T-cell (primary cell): ENCODE measurements around the gene TOX3. TPM values are rescaled to one million over a fixed set of nuclear protein-coding genes. Genes with fewer than 3 reads are reported as not detected.

ENCODE experiments used
- ATAC-seq, 4 experiments: fragments of 200-7000 bp in 3 of 4; fragments of 150-1000 bp in 1 of 4; cut with Tn5 transposase; replicated peaks in 1 of 4; 1 replicate in 3 of 4; 2 replicates in 1 of 4; pipeline ENCODE4 v1.10.0; 2021; ENCODE audit warnings: moderate library complexity in 3 of 4, mild to moderate bottlenecking in 2 of 4, moderate number of reproducible peaks in 1 of 4
- CTCF ChIA-PET, 2 donors: fragments of 300-600 bp; sonication (Branson Sonifier 250); formaldehyde crosslinking; loops; one replicate each; lab custom pipeline; 2022; ENCODE audit warnings: antibody characterized with exemption in 2 of 2; lab: Charles Lee
- POLR2A ChIA-PET, 2 donors: fragments of 300-600 bp; sonication (Branson Sonifier 250); formaldehyde crosslinking; loops; one replicate each; lab custom pipeline; 2022; ENCODE audit warnings: antibody characterized with exemption in 2 of 2; lab: Charles Lee
- DNase-seq, 35 experiments: peaks; one replicate each; pipeline versions ENCODE4 v3.0.0 to v3.0.0-alpha.2; 2013 to 2023
- H3K27ac ChIP-seq: one replicate; pipeline ENCODE4 v1.5.1; 2013; ENCODE audit warnings: low read length
- H3K27me3 ChIP-seq, 2 experiments: replicated peaks in 1 of 2; 1 replicate in 1 of 2; 2 replicates in 1 of 2; pipeline versions ENCODE4 v1.6.1 to v1.7.0; 2013; ENCODE audit warnings: low read length in 1 of 2, mixed read lengths in 1 of 2; ENCODE audit not compliant: control insufficient read depth in 2 of 2, insufficient read depth in 2 of 2; ENCODE audit errors: extremely low read depth in 1 of 2
- H3K36me3 ChIP-seq, 2 donors: 1 replicate in 1 of 2; 2 replicates in 1 of 2; pipeline versions ENCODE4 v1.6.1 to v1.7.0; 2013; ENCODE audit warnings: low read length in 1 of 2; ENCODE audit not compliant: control insufficient read depth in 2 of 2, insufficient read depth in 1 of 2; ENCODE audit errors: extremely low read depth in 1 of 2
- H3K4me1 ChIP-seq, 2 experiments: 1 replicate in 1 of 2; 2 replicates in 1 of 2; pipeline versions ENCODE4 v1.6.1 to v1.7.0; 2013; ENCODE audit warnings: low read length in 2 of 2, mixed read lengths in 1 of 2; ENCODE audit not compliant: insufficient read depth in 2 of 2, control insufficient read depth in 1 of 2; ENCODE audit errors: extremely low read depth in 1 of 2
- H3K4me3 ChIP-seq, 2 donors: 1 replicate in 1 of 2; 2 replicates in 1 of 2; pipeline versions ENCODE4 v1.5.1 to v1.7.0; 2013; ENCODE audit warnings: mild to moderate bottlenecking in 2 of 2, low read length in 1 of 2, moderate library complexity in 1 of 2; ENCODE audit not compliant: control insufficient read depth in 1 of 2; ENCODE audit errors: extremely low read depth in 1 of 2
- H3K9me3 ChIP-seq: 2 replicates; pipeline ENCODE4 v1.7.0; 2013
- H3K27ac Mint-ChIP-seq, 2 donors: one replicate each; pipeline ENCODE4 v1.8.0; 2020 to 2021; ENCODE audit warnings: mild to moderate bottlenecking in 2 of 2, mixed read lengths in 2 of 2
- H3K27me3 Mint-ChIP-seq, 2 donors: one replicate each; pipeline ENCODE4 v1.8.0; 2021 to 2022; ENCODE audit warnings: mixed read lengths in 2 of 2
- H3K36me3 Mint-ChIP-seq: one replicate; pipeline ENCODE4 v1.8.0; 2021; ENCODE audit warnings: mixed read lengths
- H3K4me1 Mint-ChIP-seq, 3 donors: one replicate each; pipeline ENCODE4 v1.8.0; 2020 to 2022; ENCODE audit warnings: mixed read lengths in 3 of 3, mild to moderate bottlenecking in 1 of 3
- H3K4me3 Mint-ChIP-seq, 3 donors: one replicate each; pipeline ENCODE4 v1.8.0; 2020 to 2022; ENCODE audit warnings: mild to moderate bottlenecking in 3 of 3, mixed read lengths in 3 of 3, moderate library complexity in 3 of 3
- H3K9me3 Mint-ChIP-seq, 3 donors: one replicate each; pipeline ENCODE4 v1.8.0; 2020 to 2022; ENCODE audit warnings: mixed read lengths in 3 of 3
- WGBS: methylation state at CpG from one replicate; pipeline ENCODE4 v1.1.5; 2013; ENCODE audit warnings: missing lambda C conversion rate; ENCODE audit not compliant: insufficient coverage; 5-methylcytosine and 5-hydroxymethylcytosine counted together
- total RNA-seq, 35 experiments: library from RNA in 6 of 35; stranded (reverse) in 6 of 35; fragments of 120-200 nt in 1 of 35; gene quantifications; one replicate each; pipeline versions ENCODE4 v1.2.1 to v1.2.4 and lab custom pipeline; 2013 to 2026

Gene TOX3
- total RNA-seq, 5 donors from 2014 or later (not counting 1 experiment from before 2014, with no cell fraction given), result 0.09 to 0.10 TPM; not detected in 3

DNA sequence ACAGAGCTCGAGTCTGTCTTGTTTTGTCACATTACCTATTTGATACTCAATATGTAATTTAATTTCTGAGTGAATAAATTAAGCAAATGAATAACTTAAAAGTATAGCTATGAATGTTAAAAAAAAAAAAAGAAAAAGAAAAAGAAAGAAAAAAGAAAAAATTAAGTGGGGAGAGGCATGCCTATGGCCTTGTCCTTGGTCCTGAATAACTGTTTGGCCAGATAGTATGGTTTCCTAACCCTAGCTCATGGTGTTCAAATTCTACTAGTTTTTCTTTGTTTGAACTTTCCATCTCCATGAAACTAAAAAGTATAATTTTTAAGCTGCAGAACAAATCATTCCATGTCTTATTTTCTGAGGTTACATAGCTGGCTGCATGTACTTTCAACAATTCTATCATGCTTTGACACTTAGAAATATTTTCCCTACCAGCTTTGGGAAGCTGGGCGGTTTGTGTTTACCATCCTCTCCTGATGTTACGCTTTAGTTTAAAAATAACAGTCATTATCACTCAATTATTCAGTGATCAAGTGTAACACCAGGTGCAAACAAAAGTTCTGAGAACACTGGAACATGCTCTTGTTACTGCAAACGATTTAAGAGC lies 31.8 kb downstream of the TOX3 start:
- H3K27me3 Mint-ChIP-seq, result no peaks in the 10 kb centered on the region
- H3K27ac ChIP-seq, result no peak overlapping the region
- no peaks in the 10 kb centered on the region for H3K9me3 ChIP-seq
- H3K4me1 Mint-ChIP-seq, result no peaks in the 10 kb centered on the region
- no peak for DNase-seq
- H3K4me3 ChIP-seq, result no peak overlapping the region
- H3K27me3 ChIP-seq, result no peaks in the 10 kb centered on the region
- no peaks in the 10 kb centered on the region for H3K4me1 ChIP-seq
- H3K9me3 Mint-ChIP-seq, result peaks cover 7 to 17% (median 12%) of the 10 kb centered on the region in 3 donors
- H3K27ac Mint-ChIP-seq, result no peak overlapping the region
- ChIA-PET POLR2A (interaction anchor here in 1 of 2 donors (0.6 kb wide), 1 partner anchor 354 kb away, joined by 3 read pairs; no protein-coding TSS in a partner anchor), CTCF (interaction anchor here in 1 of 2 donors (0.6 kb wide), 1 partner anchor 113 kb away, joined by 5 read pairs; no protein-coding TSS in a partner anchor)
- no peak for ATAC-seq
- no peak overlapping the region for H3K4me3 Mint-ChIP-seq
- no peaks in the 10 kb centered on the region for H3K36me3 ChIP-seq
- no peaks in the 10 kb centered on the region for H3K36me3 Mint-ChIP-seq
- 50% methylated on average over 2 of the region's 4 CpGs for WGBS

- ATAC-seq (no peak), DNase-seq (no peak)
- Mint-ChIP-seq H3K4me1 (no peaks in the 10 kb centered on the region), H3K27ac (no peak overlapping the region), H3K9me3 (peaks cover 3 to 13% (median 6%) of the 10 kb centered on the region in 3 donors), H3K4me3 (no peak overlapping the region), H3K27me3 (no peaks in the 10 kb centered on the region), H3K36me3 (no peaks in the 10 kb centered on the region)
- H3K27me3 ChIP-seq, result no peaks in the 10 kb centered on the region
- no peaks in the 10 kb centered on the region for H3K36me3 ChIP-seq
- H3K4me1 ChIP-seq, result no peaks in the 10 kb centered on the region
- WGBS, result 83% methylated on average over 1 of the region's 4 CpGs
- ChIA-PET POLR2A (no interaction called here), CTCF (no interaction called here)
- no peak overlapping the region for H3K27ac ChIP-seq
- H3K4me3 ChIP-seq, result no peak overlapping the region
- H3K9me3 ChIP-seq, result no peaks in the 10 kb centered on the region
Measured at GRCh38 chr16:52512297-52512987, 34.5 kb downstream of the TOX3 start.

GRCh38 chr16:52501746-52502145 lies 45.2 kb downstream of the TOX3 start:
- POLR2A ChIA-PET, result interaction anchor here in 1 of 2 donors (1.0 kb wide), 1 partner anchor 10 kb away, joined by 3 read pairs; no protein-coding TSS in a partner anchor
- WGBS, result 77% methylated on average over 3 of the region's 4 CpGs
- H3K4me1 Mint-ChIP-seq, result peaks cover 0 to 2% (median 0%) of the 10 kb centered on the region in 3 donors

GRCh38 chr16:52500963-52501362 lies 46.0 kb downstream of the TOX3 start:
- H3K4me3 Mint-ChIP-seq, result no peak overlapping the region
- Histone ChIP-seq H3K27me3 (no peaks in the 10 kb centered on the region), H3K9me3 (no peaks in the 10 kb centered on the region), H3K4me1 (no peaks in the 10 kb centered on the region), H3K4me3 (no peak overlapping the region), H3K36me3 (no peaks in the 10 kb centered on the region), H3K27ac (no peak overlapping the region)
- no peaks in the 10 kb centered on the region for H3K27me3 Mint-ChIP-seq
- CTCF ChIA-PET, result no interaction called here
- no peak overlapping the region for H3K27ac Mint-ChIP-seq
- H3K4me1 Mint-ChIP-seq, result peaks cover 0 to 2% (median 0%) of the 10 kb centered on the region in 3 donors
- no peaks in the 10 kb centered on the region for H3K36me3 Mint-ChIP-seq
- no peak for DNase-seq
- peaks cover 4 to 11% (median 6%) of the 10 kb centered on the region in 3 donors for H3K9me3 Mint-ChIP-seq
- POLR2A ChIA-PET, result interaction anchor here in 1 of 2 donors (1.0 kb wide), 1 partner anchor 9 kb away, joined by 3 read pairs; no protein-coding TSS in a partner anchor
- ATAC-seq, result no peak

More at GRCh38 chr16:52501746-52502145, 45.2 kb downstream of the TOX3 start:
- Histone ChIP-seq H3K27ac (no peak overlapping the region), H3K27me3 (no peaks in the 10 kb centered on the region), H3K9me3 (no peaks in the 10 kb centered on the region), H3K36me3 (no peaks in the 10 kb centered on the region), H3K4me3 (no peak overlapping the region), H3K4me1 (no peaks in the 10 kb centered on the region)
- DNase-seq (no peak), ATAC-seq (no peak)
- Mint-ChIP-seq H3K9me3 (peaks cover 4 to 11% (median 8%) of the 10 kb centered on the region in 3 donors), H3K27ac (no peak overlapping the region), H3K36me3 (no peaks in the 10 kb centered on the region), H3K27me3 (no peaks in the 10 kb centered on the region), H3K4me3 (no peak overlapping the region)
- CTCF ChIA-PET, result no interaction called here

GRCh38 chr16:52499060-52499440 lies 47.9 kb downstream of the TOX3 start:
- CTCF ChIA-PET, result no interaction called here
- 21% methylated on average over 2 of the region's 5 CpGs for WGBS
- Mint-ChIP-seq H3K27ac (no peak overlapping the region), H3K36me3 (no peaks in the 10 kb centered on the region), H3K4me3 (no peak overlapping the region), H3K27me3 (no peaks in the 10 kb centered on the region), H3K9me3 (peaks cover 0 to 8% (median 1%) of the 10 kb centered on the region in 3 donors), H3K4me1 (peaks cover 0 to 2% (median 0%) of the 10 kb centered on the region in 3 donors)
- no peaks in the 10 kb centered on the region for H3K9me3 ChIP-seq
- H3K36me3 ChIP-seq, result no peaks in the 10 kb centered on the region
- no peak overlapping the region for H3K4me3 ChIP-seq
- POLR2A ChIA-PET, result no interaction called here
- ATAC-seq (no peak), DNase-seq (no peak)
- no peak overlapping the region for H3K27ac ChIP-seq
- no peaks in the 10 kb centered on the region for H3K4me1 ChIP-seq
- H3K27me3 ChIP-seq, result no peaks in the 10 kb centered on the region

- DNase-seq, result no peak
- H3K9me3 Mint-ChIP-seq, result peaks cover 0 to 8% (median 1%) of the 10 kb centered on the region in 3 donors
Measured at GRCh38 chr16:52498328-52499059, 48.4 kb downstream of the TOX3 start.

More at GRCh38 chr16:52498328-52499059, 48.4 kb downstream of the TOX3 start:
- H3K36me3 Mint-ChIP-seq, result no peaks in the 10 kb centered on the region
- CTCF ChIA-PET, result no interaction called here
- no peak for ATAC-seq
- H3K4me1 ChIP-seq, result no peaks in the 10 kb centered on the region
- no peaks in the 10 kb centered on the region for H3K27me3 Mint-ChIP-seq
- H3K27me3 ChIP-seq, result no peaks in the 10 kb centered on the region
- H3K36me3 ChIP-seq, result no peaks in the 10 kb centered on the region
- no peak overlapping the region for H3K27ac ChIP-seq
- H3K4me1 Mint-ChIP-seq, result peaks cover 0 to 2% (median 0%) of the 10 kb centered on the region in 3 donors
- H3K4me3 Mint-ChIP-seq, result no peak overlapping the region
- no peak overlapping the region for H3K4me3 ChIP-seq
- POLR2A ChIA-PET, result no interaction called here
- H3K9me3 ChIP-seq, result no peaks in the 10 kb centered on the region
- H3K27ac Mint-ChIP-seq, result no peak overlapping the region
- WGBS, result 15% methylated on average over 12 of the region's 16 CpGs
